Panc1 (cell line): ENCODE measurements around the gene TBATA. TPM values are rescaled to one million over a fixed set of nuclear protein-coding genes. Genes with fewer than 3 reads are reported as not detected.

Source experiments
- ATAC-seq: fragments of 200-7000 bp; cut with Tn5 transposase; 2 replicates; pipeline ENCODE4 v1.9.1; 2020; ENCODE audit warnings: mild to moderate bottlenecking, moderate library complexity
- BruUV-seq: library from RNA; stranded (reverse); fragments of 400-500 nt; replicated peaks from 2 replicates; lab custom pipeline; 2021; lab: Mats Ljungman, UMichigan
- CTCF ChIA-PET: fragments of 300-600 bp; sonication (Branson Sonifier 250); formaldehyde crosslinking; loops from one replicate; lab custom pipeline; 2022; ENCODE audit warnings: antibody characterized with exemption; lab: Charles Lee
- POLR2A ChIA-PET: fragments of 300-600 bp; sonication (Branson Sonifier 250); formaldehyde crosslinking; loops from one replicate; lab custom pipeline; 2022; ENCODE audit warnings: antibody characterized with exemption; lab: Charles Lee
- DNase-seq: peaks from one replicate; pipeline ENCODE4 v3.0.0-alpha.2; 2010; ENCODE audit warnings: low read depth, low spot score
- H3K27ac ChIP-seq: 2 replicates; pipeline ENCODE4 v1.5.1; 2011; ENCODE audit warnings: mild to moderate bottlenecking, low read length, inconsistent platforms
- H3K27me3 ChIP-seq: fragments of 200-500 bp; sonication (Bioruptor generic); 2 replicates; pipeline ENCODE4 v1.6.0; 2014; ENCODE audit warnings: low read length, inconsistent platforms; ENCODE audit not compliant: control insufficient read depth, insufficient read depth
- H3K36me3 ChIP-seq: fragments of 200-500 bp; sonication (Bioruptor generic); 2 replicates; pipeline ENCODE4 v1.5.1; 2014; ENCODE audit warnings: inconsistent platforms, mild to moderate bottlenecking, low read length, moderate library complexity; ENCODE audit not compliant: control insufficient read depth, insufficient read depth
- H3K4me1 ChIP-seq: 2 replicates; pipeline ENCODE4 v1.5.1; 2011; ENCODE audit warnings: inconsistent platforms, mild to moderate bottlenecking, low read length, moderate library complexity; ENCODE audit not compliant: control insufficient read depth, insufficient read depth
- H3K4me3 ChIP-seq, 2 experiments: 2 replicates each; pipeline ENCODE4 v1.5.1; 2011 to 2012; ENCODE audit warnings: low read depth in 2 of 2, low read length in 2 of 2, mild to moderate bottlenecking in 2 of 2, inconsistent platforms in 1 of 2, moderate library complexity in 1 of 2
- H3K9me3 ChIP-seq: fragments of 200-500 bp; sonication (Bioruptor generic); 2 replicates; pipeline ENCODE4 v1.5.1; 2014; ENCODE audit warnings: low read depth, mild to moderate bottlenecking, inconsistent platforms, low read length, moderate library complexity; ENCODE audit not compliant: control insufficient read depth, insufficient read depth
- CTCF ChIP-seq: fragments of 450-650 bp; IDR thresholded peaks from 2 replicates; pipeline ENCODE4 v1.5.1; 2017; ENCODE audit warnings: mild to moderate bottlenecking
- POLR2AphosphoS5 ChIP-seq: IDR thresholded peaks from 2 replicates; pipeline ENCODE4 v1.6.1; 2012; ENCODE audit warnings: mild to moderate bottlenecking, low read depth, low read length, moderate library complexity
- REST ChIP-seq, 2 experiments: IDR thresholded peaks; 2 replicates each; pipeline ENCODE4 v1.6.1; 2011 to 2012; ENCODE audit warnings: low read depth in 2 of 2, control low read depth in 1 of 2, low read length in 1 of 2, mild to moderate bottlenecking in 1 of 2, moderate library complexity in 1 of 2; ENCODE audit not compliant: insufficient read depth in 1 of 2
- SIN3A ChIP-seq: IDR thresholded peaks from 2 replicates; pipeline ENCODE4 v1.6.1; 2012; ENCODE audit warnings: low read depth, mild to moderate bottlenecking, low read length, moderate library complexity, borderline replicate concordance; ENCODE audit not compliant: insufficient read depth
- TCF7L2 ChIP-seq: IDR thresholded peaks from 2 replicates; pipeline ENCODE4 v1.6.1; 2011; ENCODE audit warnings: mild to moderate bottlenecking, low read depth, low read length, inconsistent platforms
- in situ Hi-C: cut with HindIII; loops from 2 replicates; pipeline ENCODE4 v1.10.0; 2016; ENCODE audit warnings: low sequenced_read_pairs, low pct_unique_long_range_greater_than_20kb
- intact Hi-C: fragments of 100-400 bp; cut with micrococcal nuclease; formaldehyde crosslinking; loops from one replicate; pipeline ENCODE4 v1.10.0; 2022; ENCODE audit not compliant: unreplicated experiment
- total RNA-seq: library from RNA; stranded (reverse); gene quantifications from one replicate; pipeline ENCODE4 v1.2.1, GENCODE V29; 2021; ENCODE audit not compliant: unreplicated experiment

TBATA gene
- total RNA-seq, 1 experiment from 2014 or later = not detected

GRCh38 chr10:70743430-70743788 is 41.8 kb downstream of the TBATA start:
- no TSS peak for BruUV-seq
- Histone ChIP-seq H3K27ac (no peak overlapping the region), H3K36me3 (no peaks in the 10 kb centered on the region), H3K9me3 (0 out of 2 replicates have a peak, but pooled peaks cover 4% of the 10 kb centered on the region), H3K4me1 (no peaks in the 10 kb centered on the region), H3K27me3 (peaks cover 7% of the 10 kb centered on the region), H3K4me3 (no peak overlapping the region)
- ChIA-PET POLR2A (no interaction called here), CTCF (no interaction called here)
- ATAC-seq (no peak), DNase-seq (no peak)
- TF ChIP-seq CTCF (no peak), SIN3A (no peak), POLR2AphosphoS5 (no peak), REST (IDR thresholded peaks at IDR 0.05; ENCODE audit: insufficient read depth in 1 of 2, low read depth in 2 of 2, low read length in 1 of 2) (no peak), TCF7L2 (no peak)
- in situ Hi-C loops (no loop called here), intact Hi-C loops (no loop called here)

GRCh38 chr10:70742537-70743429 is 42.4 kb downstream of the TBATA start:
- Histone ChIP-seq H3K4me3 (no peak overlapping the region), H3K9me3 (0 out of 2 replicates have a peak, but pooled peaks cover 4% of the 10 kb centered on the region), H3K36me3 (no peaks in the 10 kb centered on the region), H3K27me3 (peaks cover 10% of the 10 kb centered on the region), H3K27ac (no peak overlapping the region), H3K4me1 (no peaks in the 10 kb centered on the region)
- no peak for DNase-seq
- ChIA-PET POLR2A (no interaction called here), CTCF (no interaction called here)
- in situ Hi-C loops (no loop called here), intact Hi-C loops (no loop called here)
- BruUV-seq = no TSS peak
- TF ChIP-seq POLR2AphosphoS5 (no peak), SIN3A (no peak), CTCF (no peak), TCF7L2 (no peak), REST (IDR thresholded peaks at IDR 0.05; ENCODE audit: insufficient read depth in 1 of 2, low read depth in 2 of 2, low read length in 1 of 2) (no peak)
- no peak for ATAC-seq
